LHCN-M2 (cell line): ENCODE measurements around the gene GYG2. TPM values are rescaled to one million over a fixed set of nuclear protein-coding genes. Genes with fewer than 3 reads are reported as not detected.
A peak's percentile ranks its signal among the peaks of the same experiment; 100 is the strongest.

ENCODE experiments used
- DNase-seq: peaks from one replicate; pipeline ENCODE4 v3.0.0-alpha.2; 2012; ENCODE audit warnings: low read depth
- total RNA-seq: library from RNA; depleted of rRNA; stranded (reverse); fragments of >200 nt; gene quantifications from 2 replicates; pipeline ENCODE4 v1.2.3, GENCODE V29; 2014

The GYG2 gene
- total RNA-seq, 1 experiment from 2014 or later = 2.4 TPM

GRCh38 chrX:2812161-2812907 is 16.4 kb upstream of the GYG2 start:
- DNase-seq = peak; percentile 26

GRCh38 chrX:2817036-2817435 is 11.7 kb upstream of the GYG2 start:
- no peak for DNase-seq

- DNase-seq = peak; percentile 20
These were observed 9.2 kb upstream of the GYG2 start for GRCh38 chrX:2819345-2820135.

GRCh38 chrX:2820136-2820771 is 8.5 kb upstream of the GYG2 start:
- no peak for DNase-seq

- no peak for DNase-seq
These were observed 4.8 kb upstream of the GYG2 start for GRCh38 chrX:2823795-2824386.

- DNase-seq = no peak
These were observed 3.8 kb upstream of the GYG2 start for GRCh38 chrX:2824886-2825285.

- no peak for DNase-seq
These were observed 255 bp downstream of the GYG2 start for GRCh38 chrX:2828959-2829411.

- no peak for DNase-seq
These were observed 928 bp downstream of the GYG2 start for GRCh38 chrX:2829469-2830246.

- no peak for DNase-seq
These were observed 2.9 kb downstream of the GYG2 start for GRCh38 chrX:2831471-2832228.

- DNase-seq = no peak
These were observed 9.2 kb downstream of the GYG2 start for GRCh38 chrX:2837961-2838360.

- no peak for DNase-seq
These were observed 12.2 kb downstream of the GYG2 start for GRCh38 chrX:2840961-2841360.

- DNase-seq = no peak
These were observed 12.8 kb downstream of the GYG2 start for GRCh38 chrX:2841537-2841936.

- no peak for DNase-seq
These were observed 18.3 kb downstream of the GYG2 start for GRCh38 chrX:2846992-2847391.

GRCh38 chrX:2848871-2849301 is 20.2 kb downstream of the GYG2 start:
- DNase-seq = peak; percentile 74

GRCh38 chrX:2854918-2855317 is 26.2 kb downstream of the GYG2 start:
- no peak for DNase-seq

- DNase-seq = no peak
These were observed 27.0 kb downstream of the GYG2 start for GRCh38 chrX:2855761-2856160.

GRCh38 chrX:2857566-2857965 is 28.8 kb downstream of the GYG2 start:
- DNase-seq = no peak

GRCh38 chrX:2859197-2859797 is 30.6 kb downstream of the GYG2 start:
- DNase-seq = no peak

- no peak for DNase-seq
These were observed 33.7 kb downstream of the GYG2 start for GRCh38 chrX:2862404-2862803.

GRCh38 chrX:2863646-2864045 is 34.9 kb downstream of the GYG2 start:
- DNase-seq = no peak
